ENCODE data around the gene RBSN. TPM values are rescaled to one million over a fixed set of nuclear protein-coding genes. Genes with fewer than 3 reads are reported as not detected.

The RBSN gene
- total and polyA plus RNA-seq, 2 donors (not counting 1 experiment from before 2014, with no cell fraction given): 7.1 to 32.6 TPM

- 45% methylated on average over 1 of the region's 3 CpGs for WGBS (ENCODE audit: insufficient coverage)
- Histone ChIP-seq H2AFZ (ENCODE audit: insufficient read depth, low read depth, low read length, poor library complexity, severe bottlenecking) (no peak overlapping the region), H3K4me2 (replicated peaks; ENCODE audit: low read depth, low read length, poor library complexity, severe bottlenecking) (no peak overlapping the region), H3K27ac (ENCODE audit: low read length in 2 of 2) (no peak overlapping the region), H3K79me2 (ENCODE audit: control insufficient read depth, insufficient read depth, low read length) (no peaks in the 10 kb centered on the region), H3K27me3 (replicated peaks in 1 of 4; ENCODE audit: control extremely low read depth in 1 of 4, control insufficient read depth in 3 of 4, insufficient read depth in 4 of 4, low read length in 3 of 4) (no peaks in the 10 kb centered on the region), H3K9me3 (ENCODE audit: control extremely low read depth in 1 of 3, control insufficient read depth in 2 of 3, insufficient read depth in 1 of 3, low read length in 2 of 3) (no peaks in the 10 kb centered on the region), H3K9ac (ENCODE audit: low read length) (no peak overlapping the region), H3K36me3 (replicated peaks in 1 of 2; ENCODE audit: control extremely low read depth in 1 of 2, control insufficient read depth in 1 of 2, extremely low read depth in 1 of 2, insufficient read depth in 2 of 2, low read length in 1 of 2) (peaks cover 10 to 78% of the 10 kb centered on the region in 2 experiments), H3K4me1 (ENCODE audit: control insufficient read depth in 2 of 2, insufficient read depth in 2 of 2, low read length in 2 of 2) (no peaks in the 10 kb centered on the region), H3K4me3 (ENCODE audit: control extremely low read depth in 1 of 5, extremely low read depth in 1 of 5, insufficient read depth in 1 of 5, low read depth in 2 of 5, low read length in 4 of 5) (no peak overlapping the region), H4K20me1 (ENCODE audit: control insufficient read depth, insufficient read depth, low read length, poor library complexity, severe bottlenecking) (no peaks in the 10 kb centered on the region)
- ATAC-seq (ENCODE audit: low read depth): no peak
- Mint-ChIP-seq H3K27me3 (no peaks in the 10 kb centered on the region), H3K9me3 (ENCODE audit: insufficient read depth) (no peaks in the 10 kb centered on the region), H3K4me3 (no peak overlapping the region), H3K4me1 (no peaks in the 10 kb centered on the region), H3K27ac (no peak overlapping the region)
- ChIA-PET POLR2A (interaction anchor here (0.6 kb wide), 1 partner anchor 11 kb away, joined by 10 read pairs; no protein-coding TSS in a partner anchor), CTCF (no interaction called here)
- intact Hi-C loops (cut with micrococcal nuclease): no loop called here
- TF ChIP-seq CTCF (IDR thresholded peaks at IDR 0.05): no peak
- no peak for TF ChIP-seq EZH2 (IDR thresholded peaks at IDR 0.05; ENCODE audit: borderline replicate concordance, insufficient read depth, low read depth, low read length, poor library complexity, severe bottlenecking)
- no peak for DNase-seq
These were observed 65.8 kb downstream of the RBSN start for GRCh38 chr3:15033103-15033502.

- intact Hi-C loops (cut with micrococcal nuclease): no loop called here
- H3K4me1 ChIP-seq (ENCODE audit: control insufficient read depth in 2 of 2, insufficient read depth in 2 of 2, low read length in 2 of 2): no peaks in the 10 kb centered on the region
- no peak overlapping the region for H3K27ac ChIP-seq (ENCODE audit: low read length in 2 of 2)
- POLR2A ChIA-PET: interaction anchor here (0.6 kb wide), 1 partner anchor 10 kb away, joined by 10 read pairs; no protein-coding TSS in a partner anchor
- CTCF ChIA-PET: no interaction called here
- no peaks in the 10 kb centered on the region for H4K20me1 ChIP-seq (ENCODE audit: control insufficient read depth, insufficient read depth, low read length, poor library complexity, severe bottlenecking)
- no peak overlapping the region for H2AFZ ChIP-seq (ENCODE audit: insufficient read depth, low read depth, low read length, poor library complexity, severe bottlenecking)
- ATAC-seq (ENCODE audit: low read depth): no peak
- Mint-ChIP-seq H3K9me3 (ENCODE audit: insufficient read depth) (no peaks in the 10 kb centered on the region), H3K4me3 (no peak overlapping the region), H3K27me3 (no peaks in the 10 kb centered on the region), H3K4me1 (no peaks in the 10 kb centered on the region), H3K27ac (no peak overlapping the region)
- H3K36me3 ChIP-seq (replicated peaks in 1 of 2; ENCODE audit: control extremely low read depth in 1 of 2, control insufficient read depth in 1 of 2, extremely low read depth in 1 of 2, insufficient read depth in 2 of 2, low read length in 1 of 2): peaks cover 6 to 75% of the 10 kb centered on the region in 2 experiments
- peaks cover 2% of the 10 kb centered on the region for H3K79me2 ChIP-seq (ENCODE audit: control insufficient read depth, insufficient read depth, low read length)
- no peaks in the 10 kb centered on the region for H3K27me3 ChIP-seq (replicated peaks in 1 of 4; ENCODE audit: control extremely low read depth in 1 of 4, control insufficient read depth in 3 of 4, insufficient read depth in 4 of 4, low read length in 3 of 4)
- H3K4me2 ChIP-seq (replicated peaks; ENCODE audit: low read depth, low read length, poor library complexity, severe bottlenecking): no peak overlapping the region
- no peaks in the 10 kb centered on the region for H3K9me3 ChIP-seq (ENCODE audit: control extremely low read depth in 1 of 3, control insufficient read depth in 2 of 3, insufficient read depth in 1 of 3, low read length in 2 of 3)
- no peak for TF ChIP-seq EZH2 (IDR thresholded peaks at IDR 0.05; ENCODE audit: borderline replicate concordance, insufficient read depth, low read depth, low read length, poor library complexity, severe bottlenecking)
- no peak for TF ChIP-seq CTCF (IDR thresholded peaks at IDR 0.05)
- 100% methylated on average over 1 of the region's 2 CpGs for WGBS (ENCODE audit: insufficient coverage)
- no peak overlapping the region for H3K9ac ChIP-seq (ENCODE audit: low read length)
- DNase-seq: no peak
- no peak overlapping the region for H3K4me3 ChIP-seq (ENCODE audit: control extremely low read depth in 1 of 5, extremely low read depth in 1 of 5, insufficient read depth in 1 of 5, low read depth in 2 of 5, low read length in 4 of 5)
These were observed 66.3 kb downstream of the RBSN start for GRCh38 chr3:15032650-15033049.

Measured in B cell (primary cell).